Measurements from ENCODE around the gene LILRB3. TPM values are rescaled to one million over a fixed set of nuclear protein-coding genes. Genes with fewer than 3 reads are reported as not detected.
"Not testable (repeated sequence)": the region's sequence is repeated elsewhere in the genome, so short reads cannot be mapped to it uniquely, and the experiment has no call there.

Gene LILRB3
- 1 to 10 TPM in 2 of 4 donors, not detected in 2; 3.0 to 5.3 TPM for total RNA-seq

- H3K27ac ChIP-seq; H3K4me1 ChIP-seq; intact Hi-C loops (cut with DNase I; ENCODE audit: low total_unique reads); H3K4me3 ChIP-seq; H3K27me3 ChIP-seq; DNase-seq; H3K9me3 ChIP-seq; H3K36me3 ChIP-seq: not testable (repeated sequence)
Measured at GRCh38 chr19:54222474-54223276, at the start of gene LILRB3. TSS of gene LILRB3 (minus strand) at chr19:54223007. CDS start at chr19:54222976, 31 bp downstream.

- DNase-seq; H3K4me3 ChIP-seq; H3K27ac ChIP-seq; H3K9me3 ChIP-seq; H3K36me3 ChIP-seq; H3K4me1 ChIP-seq; intact Hi-C loops (cut with DNase I; ENCODE audit: low total_unique reads); H3K27me3 ChIP-seq: not testable (repeated sequence)
Measured at GRCh38 chr19:54272181-54272580, 49.4 kb upstream of the LILRB3 start.

GRCh38 chr19:54271587-54271986, 48.8 kb upstream of the LILRB3 start:
- intact Hi-C loops (cut with DNase I; ENCODE audit: low total_unique reads); H3K27ac ChIP-seq; H3K9me3 ChIP-seq; H3K36me3 ChIP-seq; H3K4me1 ChIP-seq; H3K27me3 ChIP-seq; H3K4me3 ChIP-seq; DNase-seq: not testable (repeated sequence)

- no peak for DNase-seq
- TF ChIP-seq CTCF (IDR thresholded peaks at IDR 0.05) (no peak), POLR2A (IDR thresholded peaks at IDR 0.05) (no peak)
Measured at GRCh38 chr19:54271106-54271505, 48.3 kb upstream of the LILRB3 start.

DNA sequence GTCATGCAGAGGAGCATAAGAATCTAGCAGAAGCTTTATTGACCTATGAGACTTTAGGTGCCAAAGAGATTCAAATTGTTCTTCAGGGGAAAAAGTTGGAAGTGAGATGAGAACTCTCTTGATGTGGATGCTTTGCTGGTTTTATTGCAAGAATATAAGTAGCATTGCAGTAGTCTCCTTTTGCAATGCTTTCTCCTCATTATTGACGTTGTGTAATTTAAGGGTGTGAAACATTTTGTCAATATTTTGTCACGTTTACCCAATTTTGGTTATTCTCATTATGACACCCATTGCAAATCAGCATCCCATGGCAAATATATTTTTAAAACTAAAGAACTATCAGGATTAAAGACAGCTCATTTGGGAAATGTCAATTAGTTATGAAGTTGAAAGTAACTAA, 46.1 kb upstream of the LILRB3 start:
- no peak overlapping the region for H3K4me3 ChIP-seq
- H3K9me3 ChIP-seq: no peaks in the 10 kb centered on the region
- H3K27ac ChIP-seq: no peak overlapping the region
- H3K36me3 ChIP-seq: no peaks in the 10 kb centered on the region
- intact Hi-C loops (cut with DNase I; ENCODE audit: low total_unique reads): no loop called here
- DNase-seq: no peak
- H3K27me3 ChIP-seq: no peaks in the 10 kb centered on the region
- TF ChIP-seq POLR2A (IDR thresholded peaks at IDR 0.05) (no peak), CTCF (IDR thresholded peaks at IDR 0.05) (no peak)
- H3K4me1 ChIP-seq: no peaks in the 10 kb centered on the region

More at GRCh38 chr19:54271106-54271505, 48.3 kb upstream of the LILRB3 start:
- Histone ChIP-seq H3K27me3 (no peaks in the 10 kb centered on the region), H3K4me3 (no peak overlapping the region), H3K9me3 (no peaks in the 10 kb centered on the region), H3K4me1 (no peaks in the 10 kb centered on the region), H3K36me3 (no peaks in the 10 kb centered on the region), H3K27ac (no peak overlapping the region)
- intact Hi-C loops (cut with DNase I; ENCODE audit: low total_unique reads): no loop called here

GRCh38 chr19:54266133-54266532, 43.3 kb upstream of the LILRB3 start:
- H3K4me1 ChIP-seq: no peaks in the 10 kb centered on the region
- no peak overlapping the region for H3K4me3 ChIP-seq
- H3K27ac ChIP-seq: no peak overlapping the region
- intact Hi-C loops (cut with DNase I; ENCODE audit: low total_unique reads): no loop called here
- peak; percentile 42 to 46 for DNase-seq
- H3K27me3 ChIP-seq: no peaks in the 10 kb centered on the region
- H3K36me3 ChIP-seq: no peaks in the 10 kb centered on the region
- TF ChIP-seq POLR2A (IDR thresholded peaks at IDR 0.05): no peak
- TF ChIP-seq CTCF (IDR thresholded peaks at IDR 0.05): peak; percentile 37 to 48 (median 40)
- no peaks in the 10 kb centered on the region for H3K9me3 ChIP-seq

Measured in uterus (tissue), 4 donors.